DOHH2 (cell line): ENCODE data around the gene LPGAT1.

Experiments used
- H3F3A ChIP-seq: fragments of 200-600 bp; sonication (generic), shearing (Covaris generic); 2 replicates; pipeline ENCODE4 v1.6.0; 2016; ENCODE audit warnings: antibody characterized with exemption, mild to moderate bottlenecking; ENCODE audit not compliant: control insufficient read depth, insufficient read depth
- H3K27ac ChIP-seq: fragments of 200-600 bp; sonication (generic); 2 replicates; pipeline ENCODE4 v1.5.1; 2014; ENCODE audit warnings: low read depth, mild to moderate bottlenecking, low read length, moderate library complexity
- H3K27me3 ChIP-seq: fragments of 200-600 bp; sonication (generic); 2 replicates; pipeline ENCODE4 v1.6.1; 2014; ENCODE audit warnings: mild to moderate bottlenecking, low read length, mixed read lengths; ENCODE audit not compliant: control insufficient read depth
- H3K36me3 ChIP-seq: fragments of 200-600 bp; sonication (generic); 2 replicates; pipeline ENCODE4 v1.6.1; 2014; ENCODE audit warnings: mild to moderate bottlenecking, low read length, moderate library complexity, mixed read lengths; ENCODE audit not compliant: control insufficient read depth
- H3K4me1 ChIP-seq: fragments of 200-600 bp; sonication (generic); 2 replicates; pipeline ENCODE4 v1.6.1; 2014; ENCODE audit warnings: mild to moderate bottlenecking, low read length, mixed read lengths; ENCODE audit not compliant: control insufficient read depth
- H3K4me2 ChIP-seq: fragments of 200-600 bp; sonication (generic); 2 replicates; pipeline ENCODE4 v1.6.0; 2014; ENCODE audit warnings: mild to moderate bottlenecking, low read length, moderate library complexity
- H3K4me3 ChIP-seq: fragments of 200-600 bp; sonication (generic); 2 replicates; pipeline ENCODE4 v1.5.1; 2014; ENCODE audit warnings: mild to moderate bottlenecking, low read length, mixed read lengths
- H3K79me2 ChIP-seq: fragments of 200-600 bp; sonication (generic); 2 replicates; pipeline ENCODE4 v1.6.1; 2014; ENCODE audit warnings: mild to moderate bottlenecking, low read length, mixed read lengths; ENCODE audit not compliant: control insufficient read depth
- H3K9me2 ChIP-seq: fragments of 200-600 bp; sonication (generic); replicated peaks from 2 replicates; pipeline ENCODE4 v1.6.1; 2014; ENCODE audit warnings: mild to moderate bottlenecking, low read length, mixed read lengths; ENCODE audit not compliant: control insufficient read depth
- H3K9me3 ChIP-seq: fragments of 200-600 bp; sonication (generic); 2 replicates; pipeline ENCODE4 v1.6.1; 2014; ENCODE audit warnings: antibody characterized with exemption, low read length, mixed read lengths; ENCODE audit not compliant: control insufficient read depth, insufficient read depth
- H4K20me1 ChIP-seq: fragments of 200-600 bp; sonication (generic); 2 replicates; pipeline ENCODE4 v1.6.0; 2014; ENCODE audit warnings: low read depth, mild to moderate bottlenecking, antibody characterized with exemption, low read length, moderate library complexity; ENCODE audit not compliant: control insufficient read depth, insufficient read depth
- EZH2phosphoT487 ChIP-seq: fragments of 200-600 bp; sonication (generic); IDR thresholded peaks from 2 replicates; pipeline ENCODE4 v1.6.1; 2017; ENCODE audit warnings: borderline replicate concordance, mild to moderate bottlenecking, antibody characterized with exemption, low read length, moderate library complexity, mixed read lengths
- TF ChIP-seq, protein P1 (sequence below): fragments of 200-600 bp; sonication (generic); IDR thresholded peaks from one replicate; pipeline ENCODE4 v1.5.1; 2014; ENCODE audit warnings: antibody characterized with exemption, mild to moderate bottlenecking, low read depth, low read length; ENCODE audit not compliant: poor library complexity, severe bottlenecking

LPGAT1 gene

DNA sequence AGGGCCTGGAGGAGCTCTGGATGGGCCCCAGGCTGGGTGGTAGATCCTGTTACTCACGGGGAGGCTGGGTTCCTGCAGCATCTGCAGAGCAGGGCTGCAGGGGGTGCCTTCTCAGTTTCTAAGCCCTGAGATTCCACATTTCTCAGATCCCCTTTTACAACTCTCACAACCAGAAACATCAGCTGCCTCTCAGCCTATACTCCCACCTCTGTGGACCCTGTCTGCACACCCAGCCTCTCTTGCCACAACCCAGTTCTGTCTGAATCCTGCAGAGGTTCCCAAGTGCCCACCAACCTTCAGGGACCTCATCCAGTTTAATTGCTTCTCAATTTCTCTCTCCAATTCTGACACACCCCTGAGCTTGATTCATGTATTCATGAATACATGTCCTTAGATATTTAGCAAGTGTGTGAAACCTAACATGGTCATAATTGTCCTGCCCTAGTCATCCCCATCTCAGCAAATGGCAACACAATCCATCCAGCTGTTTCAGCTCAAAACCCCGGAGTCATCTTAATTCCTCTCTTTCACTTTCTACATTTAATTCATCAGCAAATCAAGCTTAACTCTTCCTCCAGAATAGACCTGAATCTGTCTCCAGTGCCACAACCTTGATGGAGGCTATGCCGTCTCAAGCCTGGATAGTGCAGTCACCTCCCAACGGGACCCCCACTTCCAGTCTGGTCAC lies 98.1 kb downstream of the LPGAT1 start:
- Histone ChIP-seq H3K9me2 (no peaks in the 10 kb centered on the region), H3K79me2 (no peaks in the 10 kb centered on the region), H3K4me2 (no peak overlapping the region), H3K36me3 (no peaks in the 10 kb centered on the region), H3K27ac (no peak overlapping the region), H3K27me3 (no peaks in the 10 kb centered on the region), H3K9me3 (no peaks in the 10 kb centered on the region), H4K20me1 (no peaks in the 10 kb centered on the region), H3F3A (no peaks in the 10 kb centered on the region), H3K4me3 (no peak overlapping the region), H3K4me1 (no peaks in the 10 kb centered on the region)
- TF ChIP-seq EZH2phosphoT487, result no peak
- TF ChIP-seq, protein P1, sequence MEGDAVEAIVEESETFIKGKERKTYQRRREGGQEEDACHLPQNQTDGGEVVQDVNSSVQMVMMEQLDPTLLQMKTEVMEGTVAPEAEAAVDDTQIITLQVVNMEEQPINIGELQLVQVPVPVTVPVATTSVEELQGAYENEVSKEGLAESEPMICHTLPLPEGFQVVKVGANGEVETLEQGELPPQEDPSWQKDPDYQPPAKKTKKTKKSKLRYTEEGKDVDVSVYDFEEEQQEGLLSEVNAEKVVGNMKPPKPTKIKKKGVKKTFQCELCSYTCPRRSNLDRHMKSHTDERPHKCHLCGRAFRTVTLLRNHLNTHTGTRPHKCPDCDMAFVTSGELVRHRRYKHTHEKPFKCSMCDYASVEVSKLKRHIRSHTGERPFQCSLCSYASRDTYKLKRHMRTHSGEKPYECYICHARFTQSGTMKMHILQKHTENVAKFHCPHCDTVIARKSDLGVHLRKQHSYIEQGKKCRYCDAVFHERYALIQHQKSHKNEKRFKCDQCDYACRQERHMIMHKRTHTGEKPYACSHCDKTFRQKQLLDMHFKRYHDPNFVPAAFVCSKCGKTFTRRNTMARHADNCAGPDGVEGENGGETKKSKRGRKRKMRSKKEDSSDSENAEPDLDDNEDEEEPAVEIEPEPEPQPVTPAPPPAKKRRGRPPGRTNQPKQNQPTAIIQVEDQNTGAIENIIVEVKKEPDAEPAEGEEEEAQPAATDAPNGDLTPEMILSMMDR, result no peak

DNA sequence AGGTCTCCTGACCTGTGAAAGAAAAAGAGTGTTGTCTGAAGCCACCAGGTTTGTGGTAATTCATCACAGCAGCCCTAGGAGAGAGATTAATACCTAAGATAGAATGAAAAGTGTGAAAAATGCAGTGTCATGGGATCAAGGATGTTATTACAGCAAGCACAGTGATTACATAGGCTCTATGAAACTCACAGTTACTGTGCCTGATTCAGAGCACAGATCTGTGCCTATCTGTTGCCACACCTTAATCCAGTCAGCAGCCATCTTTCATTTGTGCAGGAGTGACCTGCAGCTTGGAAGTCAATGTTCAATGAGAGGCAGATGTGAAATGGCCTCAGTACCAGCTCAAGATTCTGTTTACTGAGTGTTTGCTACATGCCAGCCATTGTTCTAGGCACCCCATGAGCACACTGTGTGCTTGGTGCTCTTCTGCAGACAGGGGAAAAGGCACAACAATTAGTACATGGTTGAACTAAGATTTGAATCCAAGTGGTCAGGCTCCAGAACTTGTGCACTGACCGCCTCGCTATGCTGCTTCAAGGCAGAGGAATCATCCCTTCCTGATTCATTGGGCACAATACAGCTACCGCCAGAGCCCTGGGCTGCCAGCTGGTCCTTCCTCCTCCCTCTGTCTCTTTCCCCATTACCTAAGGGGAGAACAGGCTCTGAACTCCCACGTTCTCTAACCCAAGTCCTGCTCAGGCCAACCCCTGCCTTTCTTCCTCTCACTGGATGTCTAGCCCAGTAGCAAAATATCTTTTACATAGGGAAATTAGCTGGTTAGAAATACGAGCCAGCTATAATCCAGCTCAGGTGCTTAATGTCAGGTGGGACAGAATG lies 98.9 kb downstream of the LPGAT1 start:
- H3K27me3 ChIP-seq, result no peaks in the 10 kb centered on the region
- no peaks in the 10 kb centered on the region for H3K9me3 ChIP-seq
- TF ChIP-seq EZH2phosphoT487, result no peak
- TF ChIP-seq, protein P1, result no peak
- H3K27ac ChIP-seq, result no peak overlapping the region
- no peaks in the 10 kb centered on the region for H3K9me2 ChIP-seq
- no peak overlapping the region for H3K4me3 ChIP-seq
- H3K4me1 ChIP-seq, result no peaks in the 10 kb centered on the region
- no peaks in the 10 kb centered on the region for H3K79me2 ChIP-seq
- no peaks in the 10 kb centered on the region for H4K20me1 ChIP-seq
- H3F3A ChIP-seq, result no peaks in the 10 kb centered on the region
- H3K36me3 ChIP-seq, result no peaks in the 10 kb centered on the region
- H3K4me2 ChIP-seq, result no peak overlapping the region

GRCh38 chr1:211730347-211730746 lies 100.2 kb downstream of the LPGAT1 start:
- no peak overlapping the region for H3K4me3 ChIP-seq
- H3K79me2 ChIP-seq, result no peaks in the 10 kb centered on the region
- H3K27ac ChIP-seq, result no peak overlapping the region
- H4K20me1 ChIP-seq, result no peaks in the 10 kb centered on the region
- H3K4me1 ChIP-seq, result no peaks in the 10 kb centered on the region
- H3F3A ChIP-seq, result no peaks in the 10 kb centered on the region
- H3K27me3 ChIP-seq, result no peaks in the 10 kb centered on the region
- no peaks in the 10 kb centered on the region for H3K9me3 ChIP-seq
- H3K9me2 ChIP-seq, result no peaks in the 10 kb centered on the region
- H3K4me2 ChIP-seq, result no peak overlapping the region
- no peak for TF ChIP-seq EZH2phosphoT487
- TF ChIP-seq, protein P1, result no peak
- H3K36me3 ChIP-seq, result no peaks in the 10 kb centered on the region
